SHP77 treated with DMSO at 0.1 percent for 48 hours (cell line): Measurements from ENCODE around the gene PRH2.

ENCODE experiments used
- DNase-seq: peaks from one replicate; lab custom pipeline; 2025; lab: John Stamatoyannopoulos, UW

Gene PRH2

DNA sequence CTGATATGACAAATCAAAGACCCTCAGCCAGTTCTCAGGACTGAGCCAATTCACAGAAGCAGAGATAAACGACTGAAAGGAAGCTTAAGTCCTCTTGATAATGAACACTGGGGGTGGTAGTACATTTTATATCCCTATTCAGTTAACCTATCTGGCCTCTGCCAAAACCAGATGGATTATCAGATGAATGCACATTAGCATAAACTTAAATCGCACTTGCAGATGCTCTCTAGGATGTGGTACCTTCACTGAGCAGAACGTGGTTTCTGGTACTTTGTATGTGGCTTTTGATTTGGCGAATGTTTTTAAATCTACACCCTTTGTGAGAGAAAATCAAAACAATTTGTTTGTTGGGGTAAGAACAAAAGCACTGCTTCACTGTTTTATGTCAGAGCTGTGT, 31.2 kb downstream of the PRH2 start:
- no peak for DNase-seq

DNA sequence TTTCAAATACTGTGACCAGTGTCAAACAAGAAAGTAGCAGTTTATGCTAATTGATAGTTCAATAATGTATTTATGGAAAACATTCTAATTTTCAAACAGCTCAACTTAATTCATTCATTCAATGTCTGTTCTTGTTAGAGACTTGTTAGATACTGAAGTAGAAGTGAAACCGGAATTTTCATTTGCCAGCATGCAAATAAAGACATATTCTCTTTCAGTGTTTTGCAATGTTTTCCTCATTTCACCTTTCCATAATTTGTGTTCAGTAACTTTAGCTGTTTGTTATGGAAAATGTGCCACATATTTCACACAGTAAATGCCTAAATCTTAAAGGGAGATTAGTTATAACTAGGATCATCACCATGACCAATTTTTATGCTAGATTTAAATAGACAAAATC, 36.4 kb downstream of the PRH2 start:
- DNase-seq: no peak

DNA sequence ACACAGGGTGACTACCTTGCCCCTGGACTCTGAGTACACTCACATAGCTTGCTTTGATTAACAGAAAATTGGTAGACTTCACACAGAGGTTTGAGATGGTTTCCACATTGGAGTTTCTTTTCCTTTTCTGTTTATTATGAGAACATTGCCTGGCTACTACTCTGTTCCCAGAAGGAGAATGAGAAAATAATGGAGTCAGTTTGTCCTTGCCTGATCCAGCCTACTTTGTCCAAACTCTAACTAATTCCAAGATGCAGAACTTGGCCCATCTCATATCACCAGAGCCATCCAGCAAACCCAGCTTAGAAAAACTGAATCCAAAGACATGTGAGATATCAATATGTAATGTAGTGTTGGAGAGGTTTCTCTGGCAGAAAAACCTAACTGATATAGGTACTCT, 37.3 kb downstream of the PRH2 start:
- no peak for DNase-seq

DNA sequence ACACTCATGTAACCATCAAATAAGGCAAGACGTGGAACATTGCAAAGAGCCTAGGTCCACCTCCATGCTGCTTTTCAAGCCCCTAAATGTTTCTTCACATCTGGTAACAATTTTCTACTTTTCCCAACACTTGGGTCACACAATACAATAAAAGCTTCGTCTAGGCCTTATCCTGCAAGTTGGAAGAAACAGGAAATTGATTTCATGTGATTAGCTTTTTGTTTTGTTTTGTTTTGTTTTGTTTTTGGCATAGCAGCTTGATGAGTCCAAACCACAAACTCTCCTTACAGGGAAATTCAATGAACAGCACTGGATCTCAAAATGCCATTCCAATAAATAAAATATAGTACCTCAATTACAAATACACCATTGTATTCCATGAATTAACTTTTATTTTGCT, 38.4 kb downstream of the PRH2 start:
- DNase-seq: no peak

DNA sequence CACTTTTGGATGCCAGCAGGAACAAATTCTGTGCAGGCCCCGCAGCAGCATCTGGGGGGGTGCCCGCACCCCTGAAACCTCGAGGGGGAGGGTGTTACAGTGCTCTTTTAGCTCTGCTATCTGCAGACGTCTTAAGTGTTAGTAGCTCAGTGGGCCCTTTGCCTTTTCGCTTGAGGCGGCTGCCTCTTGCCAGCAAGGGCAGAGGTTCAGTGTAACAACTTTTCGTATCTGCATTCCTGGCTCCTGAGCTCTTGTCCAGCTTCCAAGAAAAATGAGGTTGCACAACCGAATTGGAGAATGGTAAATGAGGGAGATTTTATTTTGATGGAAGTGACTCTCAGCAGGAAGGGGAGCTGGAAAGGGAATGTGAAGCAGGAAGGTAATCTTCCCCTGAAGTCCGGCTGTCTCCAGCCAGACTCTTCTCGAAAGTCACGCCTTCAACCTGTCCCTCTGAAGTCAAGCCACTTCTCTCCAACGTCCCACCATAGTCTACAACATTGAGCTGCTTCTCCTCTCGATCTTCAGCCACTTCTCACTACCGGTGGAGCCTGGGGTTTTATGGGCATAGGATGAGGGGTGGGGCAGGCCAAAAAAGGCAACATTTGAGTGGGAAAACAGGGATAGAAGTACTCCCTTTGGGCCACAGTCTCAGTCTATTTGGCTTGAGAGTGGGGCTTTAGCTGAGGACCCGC, 39.9 kb downstream of the PRH2 start:
- no peak for DNase-seq

DNA sequence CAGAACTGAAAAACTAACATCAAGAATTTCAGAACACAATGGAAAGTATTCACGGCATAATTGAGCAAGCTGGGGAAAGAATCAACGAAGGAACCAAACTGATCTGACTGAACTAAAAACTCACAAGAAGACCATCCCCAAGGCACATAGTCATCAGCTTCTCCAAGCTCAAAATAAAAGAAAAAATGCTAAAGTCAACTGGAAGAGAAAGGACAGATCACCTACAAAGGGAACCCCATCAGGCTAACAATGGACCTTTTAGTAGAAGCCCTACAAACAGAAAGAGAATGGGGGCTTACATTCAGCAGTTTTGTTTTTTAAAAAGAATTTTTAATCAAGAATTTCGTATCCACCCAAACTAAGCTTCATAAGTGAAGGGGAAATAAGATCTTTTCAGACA, 45.9 kb downstream of the PRH2 start:
- DNase-seq: no peak

DNA sequence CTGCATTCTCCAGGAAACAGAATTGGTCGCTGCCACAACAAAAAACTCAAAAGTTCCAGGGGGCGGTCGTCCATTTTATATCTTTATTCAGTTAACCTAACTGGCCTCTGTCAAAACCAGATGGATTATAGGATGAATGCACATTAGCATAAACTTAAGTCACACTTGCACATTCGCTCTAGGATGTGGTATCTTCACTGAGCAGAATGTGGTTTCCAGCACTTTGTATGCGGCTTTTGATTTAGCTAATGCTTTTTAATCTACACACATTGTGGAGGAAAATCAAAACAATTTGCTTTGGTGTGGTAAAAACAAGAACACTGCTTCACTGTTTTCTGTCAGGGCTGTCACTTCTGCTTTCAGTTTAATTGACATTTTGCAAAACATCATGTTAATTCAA, 53.2 kb downstream of the PRH2 start:
- DNase-seq: no peak
